ENCODE data around the gene E4F1.

The E4F1 gene

DNA sequence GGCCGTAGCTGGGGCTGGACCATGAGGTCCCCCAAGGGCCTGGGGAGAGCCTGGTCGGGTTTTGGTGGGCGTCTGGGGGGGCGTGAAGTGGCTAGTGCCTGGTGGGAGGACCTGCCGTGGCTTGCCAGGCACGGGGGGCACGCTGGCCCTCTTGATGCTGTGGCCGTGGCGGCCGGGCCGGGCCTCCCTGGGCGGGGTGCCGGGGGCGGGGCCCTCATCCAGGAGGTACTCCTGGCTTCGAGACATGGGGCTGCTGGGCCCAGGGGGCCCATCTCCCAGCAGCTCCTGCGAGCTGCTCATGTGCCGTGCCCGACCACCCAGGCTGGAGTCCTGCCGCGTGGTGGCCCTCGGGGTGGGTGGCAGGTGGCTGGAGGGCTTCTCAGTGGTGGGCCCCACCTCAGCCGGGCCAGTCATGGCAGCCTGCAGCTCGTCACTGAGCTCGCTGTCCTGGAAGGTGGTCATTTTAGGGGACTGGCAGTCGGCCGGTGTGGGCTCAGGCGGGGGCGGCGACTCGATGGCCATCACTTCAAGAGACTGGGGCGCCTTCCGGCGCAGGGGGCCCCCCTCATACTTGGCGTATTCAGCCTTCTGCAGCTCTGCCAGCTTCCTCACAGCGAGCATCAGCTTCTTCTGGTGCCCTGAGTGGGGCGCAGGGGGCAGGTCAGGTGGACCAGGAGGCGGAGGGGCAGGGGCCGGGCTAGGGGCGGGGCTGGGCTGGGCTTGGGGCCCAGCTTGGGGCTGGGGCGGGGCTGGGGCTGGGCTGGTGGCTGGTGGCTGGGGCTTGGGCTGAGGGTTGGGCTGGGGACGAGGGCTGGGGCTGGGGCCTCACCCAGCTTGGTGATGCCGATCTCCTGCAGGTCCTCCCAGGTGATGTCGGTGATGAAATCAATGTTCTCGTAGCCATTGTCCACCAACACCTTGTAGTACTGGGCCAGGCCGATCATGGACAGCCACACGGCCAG is 42.1 kb upstream of the E4F1 start:
- H3K27ac ChIP-seq, result peak overlapping the region; percentile 48
- TF ChIP-seq, protein P1, sequence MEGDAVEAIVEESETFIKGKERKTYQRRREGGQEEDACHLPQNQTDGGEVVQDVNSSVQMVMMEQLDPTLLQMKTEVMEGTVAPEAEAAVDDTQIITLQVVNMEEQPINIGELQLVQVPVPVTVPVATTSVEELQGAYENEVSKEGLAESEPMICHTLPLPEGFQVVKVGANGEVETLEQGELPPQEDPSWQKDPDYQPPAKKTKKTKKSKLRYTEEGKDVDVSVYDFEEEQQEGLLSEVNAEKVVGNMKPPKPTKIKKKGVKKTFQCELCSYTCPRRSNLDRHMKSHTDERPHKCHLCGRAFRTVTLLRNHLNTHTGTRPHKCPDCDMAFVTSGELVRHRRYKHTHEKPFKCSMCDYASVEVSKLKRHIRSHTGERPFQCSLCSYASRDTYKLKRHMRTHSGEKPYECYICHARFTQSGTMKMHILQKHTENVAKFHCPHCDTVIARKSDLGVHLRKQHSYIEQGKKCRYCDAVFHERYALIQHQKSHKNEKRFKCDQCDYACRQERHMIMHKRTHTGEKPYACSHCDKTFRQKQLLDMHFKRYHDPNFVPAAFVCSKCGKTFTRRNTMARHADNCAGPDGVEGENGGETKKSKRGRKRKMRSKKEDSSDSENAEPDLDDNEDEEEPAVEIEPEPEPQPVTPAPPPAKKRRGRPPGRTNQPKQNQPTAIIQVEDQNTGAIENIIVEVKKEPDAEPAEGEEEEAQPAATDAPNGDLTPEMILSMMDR (conservative IDR thresholded peaks at IDR 0.05; ENCODE audit: low read depth), result no peak
- ChIA-PET CTCF (interaction anchor here (1.7 kb wide), 1 partner anchor 13 kb away, joined by 8 read pairs; no protein-coding TSS in a partner anchor), POLR2A (ENCODE audit: low non-redundant PET) (no interaction called here)
- DNase-seq (ENCODE audit: low spot score), result no peak

DNA sequence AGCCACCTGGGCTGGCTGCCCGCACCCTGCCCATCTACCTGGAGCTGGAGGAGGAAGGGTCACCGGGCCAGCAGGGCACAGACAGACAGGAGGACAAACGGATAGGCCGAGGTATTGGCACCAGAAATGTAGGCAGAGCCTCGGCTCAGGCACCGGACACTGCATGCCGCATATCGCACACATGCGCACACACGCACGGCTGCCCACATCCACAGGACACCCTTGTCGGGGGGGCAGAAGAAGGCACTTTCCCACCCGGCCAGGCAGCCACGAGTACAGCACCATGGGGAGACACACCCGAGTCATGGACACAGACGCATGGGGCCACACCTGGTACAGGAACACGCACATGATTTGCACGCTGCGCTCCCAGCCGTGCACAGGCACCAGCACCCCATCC is 41.4 kb upstream of the E4F1 start:
- DNase-seq (ENCODE audit: low spot score), result no peak
- H3K27ac ChIP-seq, result peak overlapping the region; percentile 48
- TF ChIP-seq, protein P1 (conservative IDR thresholded peaks at IDR 0.05; ENCODE audit: low read depth), result no peak
- POLR2A ChIA-PET (ENCODE audit: low non-redundant PET), result interaction anchor here (0.5 kb wide), 1 partner anchor 26 kb away, joined by 4 read pairs; no protein-coding TSS in a partner anchor
- CTCF ChIA-PET, result no interaction called here

DNA sequence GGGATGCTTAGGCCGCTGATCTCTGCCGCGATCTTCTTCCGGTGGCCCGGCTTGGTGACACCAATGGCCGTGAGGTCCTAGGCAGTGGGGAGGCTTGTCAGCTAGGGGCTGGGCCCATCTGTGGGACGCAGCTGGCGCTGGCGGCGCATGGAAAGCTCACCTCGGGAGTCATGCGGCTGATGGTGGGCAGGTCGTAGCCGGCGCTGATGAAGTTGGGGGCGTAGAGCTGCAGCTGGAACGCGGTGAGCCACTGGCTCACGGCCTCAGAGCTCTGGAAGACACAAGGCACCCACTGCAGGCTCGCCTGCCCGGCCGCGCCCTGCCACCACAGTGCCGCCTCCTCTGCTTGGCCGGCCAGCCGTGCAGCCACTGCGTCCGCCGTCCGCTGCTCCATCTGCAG is 39.7 kb upstream of the E4F1 start:
- CTCF ChIA-PET, result interaction anchor here (0.6 kb wide), 1 partner anchor 349 kb away, joined by 3 read pairs; no protein-coding TSS in a partner anchor
- H3K27ac ChIP-seq, result no peak overlapping the region
- DNase-seq (ENCODE audit: low spot score), result no peak
- TF ChIP-seq, protein P1 (conservative IDR thresholded peaks at IDR 0.05; ENCODE audit: low read depth), result no peak
- POLR2A ChIA-PET (ENCODE audit: low non-redundant PET), result no interaction called here

DNA sequence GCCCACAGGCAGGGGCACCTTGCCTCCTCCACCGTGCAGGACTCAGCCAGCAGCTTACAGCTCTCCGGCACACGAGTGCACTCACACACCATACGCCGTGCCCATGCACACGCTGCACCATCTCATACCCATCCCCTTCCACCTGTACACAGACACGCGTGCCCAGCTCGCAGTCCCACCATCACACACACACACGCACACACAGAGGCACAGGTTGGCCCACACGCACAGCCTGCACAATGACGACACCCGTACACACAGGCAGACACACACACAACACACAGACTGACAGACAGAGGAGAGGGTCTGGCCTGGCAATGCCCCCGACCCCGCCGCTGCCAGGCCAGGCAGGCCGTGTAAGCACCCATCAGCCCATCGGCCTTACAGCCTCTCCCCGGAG is 39.0 kb upstream of the E4F1 start:
- ChIA-PET CTCF (no interaction called here), POLR2A (ENCODE audit: low non-redundant PET) (no interaction called here)
- DNase-seq (ENCODE audit: low spot score), result no peak
- TF ChIP-seq, protein P1 (conservative IDR thresholded peaks at IDR 0.05; ENCODE audit: low read depth), result no peak
- H3K27ac ChIP-seq, result no peak overlapping the region

DNA sequence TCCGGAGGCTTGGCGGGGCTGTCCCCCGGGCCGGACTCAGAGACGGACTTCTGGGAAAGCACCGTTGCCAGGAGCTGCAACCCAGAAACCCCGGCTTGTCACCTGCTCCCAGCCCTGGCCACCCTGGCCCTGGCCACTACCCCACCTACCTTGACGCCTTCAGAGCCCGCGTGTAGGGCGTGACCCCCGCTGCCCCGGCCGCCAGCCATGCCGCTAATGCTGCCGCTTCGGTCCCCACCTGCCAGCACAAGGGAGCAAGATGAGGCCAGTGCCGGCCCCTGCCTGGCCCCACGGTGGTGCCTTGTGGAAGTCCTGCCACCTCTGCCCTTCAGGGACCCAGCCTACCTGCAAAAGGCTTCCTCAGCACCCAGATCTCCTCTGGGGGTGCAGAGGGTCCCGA is 38.4 kb upstream of the E4F1 start:
- ChIA-PET CTCF (interaction anchor here (0.7 to 1.5 kb wide), 2 partner anchors 10 to 155 kb away, joined by 3 read pairs; partner anchors contain the start of gene ABCA3), POLR2A (ENCODE audit: low non-redundant PET) (no interaction called here)
- no peak for DNase-seq (ENCODE audit: low spot score)
- no peak overlapping the region for H3K27ac ChIP-seq
- TF ChIP-seq, protein P1 (conservative IDR thresholded peaks at IDR 0.05; ENCODE audit: low read depth), result no peak

DNA sequence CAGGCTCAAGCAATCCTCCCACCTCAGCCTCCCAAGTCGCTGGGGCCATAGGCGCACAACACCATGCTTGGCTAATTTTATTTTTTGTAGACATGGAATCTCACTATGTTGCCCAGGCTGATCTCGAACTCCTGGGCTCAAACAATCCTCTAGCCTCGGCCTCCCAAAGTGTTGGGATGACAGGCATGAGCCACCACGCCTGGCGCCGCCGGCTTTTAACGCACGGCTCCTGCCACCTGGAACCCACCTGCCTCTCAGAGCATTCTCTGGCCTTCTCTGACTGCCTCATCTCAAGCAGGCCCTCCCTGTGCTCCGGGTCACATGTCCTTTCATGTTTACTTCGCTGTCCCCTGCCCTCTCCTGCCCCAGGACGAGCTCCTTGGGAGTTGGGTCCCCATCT is 37.3 kb upstream of the E4F1 start:
- ChIA-PET POLR2A (ENCODE audit: low non-redundant PET) (no interaction called here), CTCF (interaction anchor here (1.5 kb wide), 1 partner anchor 9 kb away, joined by 3 read pairs; no protein-coding TSS in a partner anchor)
- no peak for DNase-seq (ENCODE audit: low spot score)
- TF ChIP-seq, protein P1 (conservative IDR thresholded peaks at IDR 0.05; ENCODE audit: low read depth), result no peak
- no peak overlapping the region for H3K27ac ChIP-seq
